ENCODE data around the gene SMYD3. TPM values are rescaled to one million over a fixed set of nuclear protein-coding genes. Genes with fewer than 3 reads are reported as not detected.

Gene SMYD3
- polyA plus RNA-seq, 3 donors: 4.8 to 12.4 (median 7.1) TPM

- WGBS, 3 donors: 89 to 94% (median 93%) methylated on average over 10 of the region's 10 CpGs
- no peak overlapping the region for H3K27ac ChIP-seq (ENCODE audit: low read depth, low read length)
Observed at GRCh38 chr1:246187834-246188372, 319.2 kb downstream of the SMYD3 start.

GRCh38 chr1:246184503-246184902 lies 322.6 kb downstream of the SMYD3 start:
- WGBS, 3 donors: 92 to 100% (median 96%) methylated on average over 1 of the region's 1 CpG
- H3K27ac ChIP-seq (ENCODE audit: low read depth, low read length): no peak overlapping the region

- WGBS, 3 donors: 50 to 77% (median 61%) methylated on average over 3 of the region's 3 CpGs
- no peak overlapping the region for H3K27ac ChIP-seq (ENCODE audit: low read depth, low read length)
Observed at GRCh38 chr1:246182149-246182851, 324.8 kb downstream of the SMYD3 start.

- H3K27ac ChIP-seq (ENCODE audit: low read depth, low read length): no peak overlapping the region
Observed at GRCh38 chr1:246181241-246181640, 325.8 kb downstream of the SMYD3 start.

- no peak overlapping the region for H3K27ac ChIP-seq (ENCODE audit: low read depth, low read length)
- 67 to 75% (median 72%) methylated on average over 1 of the region's 1 CpG for WGBS, 3 donors
Observed at GRCh38 chr1:246179401-246179800, 327.7 kb downstream of the SMYD3 start.

- WGBS, 3 donors: 84 to 85% (median 84%) methylated on average over 6 of the region's 6 CpGs
- no peak overlapping the region for H3K27ac ChIP-seq (ENCODE audit: low read depth, low read length)
Observed at GRCh38 chr1:246178717-246179311, 328.3 kb downstream of the SMYD3 start.

- no peak overlapping the region for H3K27ac ChIP-seq (ENCODE audit: low read depth, low read length)
- WGBS, 3 donors: 68 to 94% (median 93%) methylated on average over 11 of the region's 11 CpGs
Observed at GRCh38 chr1:246176126-246177024, 330.7 kb downstream of the SMYD3 start.

GRCh38 chr1:246170574-246171261 lies 336.4 kb downstream of the SMYD3 start:
- no peak overlapping the region for H3K27ac ChIP-seq (ENCODE audit: low read depth, low read length)
- WGBS, 3 donors: 90 to 95% (median 94%) methylated on average over 8 of the region's 8 CpGs

GRCh38 chr1:246169486-246169885 lies 337.6 kb downstream of the SMYD3 start:
- H3K27ac ChIP-seq (ENCODE audit: low read depth, low read length): no peak overlapping the region
- WGBS, 3 donors: 95 to 99% (median 97%) methylated on average over 8 of the region's 8 CpGs

GRCh38 chr1:246169019-246169418 lies 338.1 kb downstream of the SMYD3 start:
- 70 to 80% (median 73%) methylated on average over 5 of the region's 5 CpGs for WGBS, 3 donors

GRCh38 chr1:246166841-246167240 lies 340.2 kb downstream of the SMYD3 start:
- no peak overlapping the region for H3K27ac ChIP-seq (ENCODE audit: low read depth, low read length)
- WGBS, 3 donors: 87 to 94% (median 93%) methylated on average over 11 of the region's 11 CpGs

More at GRCh38 chr1:246169019-246169418, 338.1 kb downstream of the SMYD3 start:
- no peak overlapping the region for H3K27ac ChIP-seq (ENCODE audit: low read depth, low read length)

GRCh38 chr1:246165826-246166709 lies 341.0 kb downstream of the SMYD3 start:
- WGBS, 3 donors: 50 to 85% (median 84%) methylated on average over 7 of the region's 7 CpGs
- H3K27ac ChIP-seq (ENCODE audit: low read depth, low read length): no peak overlapping the region

GRCh38 chr1:246164764-246165163 lies 342.3 kb downstream of the SMYD3 start:
- 78 to 98% (median 90%) methylated on average over 9 of the region's 9 CpGs for WGBS, 3 donors
- H3K27ac ChIP-seq (ENCODE audit: low read depth, low read length): no peak overlapping the region

GRCh38 chr1:246162560-246162959 lies 344.5 kb downstream of the SMYD3 start:
- 92 to 100% (median 93%) methylated on average over 1 of the region's 1 CpG for WGBS, 3 donors

GRCh38 chr1:246161626-246162025 lies 345.5 kb downstream of the SMYD3 start:
- H3K27ac ChIP-seq (ENCODE audit: low read depth, low read length): no peak overlapping the region
- WGBS, 3 donors: 76 to 100% (median 88%) methylated on average over 1 of the region's 1 CpG

More at GRCh38 chr1:246162560-246162959, 344.5 kb downstream of the SMYD3 start:
- no peak overlapping the region for H3K27ac ChIP-seq (ENCODE audit: low read depth, low read length)

- WGBS, 3 donors: 93 to 97% (median 96%) methylated on average over 10 of the region's 10 CpGs
- H3K27ac ChIP-seq (ENCODE audit: low read depth, low read length): no peak overlapping the region
Observed at GRCh38 chr1:246160905-246161304, 346.2 kb downstream of the SMYD3 start.

GRCh38 chr1:246160374-246160773 lies 346.7 kb downstream of the SMYD3 start:
- H3K27ac ChIP-seq (ENCODE audit: low read depth, low read length): no peak overlapping the region
- 78 to 92% (median 87%) methylated on average over 4 of the region's 4 CpGs for WGBS, 3 donors

Data from adipose tissue (tissue), 3 donors.